Bladder microvascular endothelial cell (primary cell): ENCODE measurements around the gene TBL3. TPM values are rescaled to one million over a fixed set of nuclear protein-coding genes. Genes with fewer than 3 reads are reported as not detected.

Source experiments
- total RNA-seq: library from RNA; depleted of rRNA; stranded (reverse); fragments of >200 nt; gene quantifications from 2 replicates; pipeline ENCODE4 v1.2.3, GENCODE V29; 2014

TBL3 gene
- total RNA-seq, result 33.7 and 61.0 TPM in 2 replicates

GRCh38 chr16:1971796-1972489, at the start of gene TBL3:
Gene TBL3, plus strand, starts transcription at chr16:1972053. Its CDS starts 112 bp downstream, at chr16:1972165.

GRCh38 chr16:1942810-1943726, 28.8 kb upstream of the TBL3 start, which contains the start of gene MSRB1:
Gene MSRB1, minus strand, starts transcription at chr16:1943199. Its CDS starts 43 bp downstream, at chr16:1943156.

GRCh38 chr16:1959269-1960039, 12.4 kb upstream of the TBL3 start, which contains the start of gene NDUFB10:
Gene NDUFB10, plus strand, starts transcription at chr16:1959538. Its CDS starts 87 bp downstream, at chr16:1959625.

GRCh38 chr16:1964506-1965395, 7.1 kb upstream of the TBL3 start, which contains the start of gene RPS2:
Gene RPS2, minus strand, starts transcription at chr16:1964826. Its CDS starts 201 bp downstream, at chr16:1964625.

GRCh38 chr16:1966460-1966859, 5.4 kb upstream of the TBL3 start, which contains the start of gene RNF151:
Gene RNF151, plus strand, starts transcription at chr16:1966856. Its CDS starts 26 bp downstream, at chr16:1966882.

GRCh38 chr16:1981398-1981836, 9.6 kb downstream of the TBL3 start, which contains the start of gene NOXO1:
Gene NOXO1, minus strand, starts transcription at chr16:1981469. Its CDS starts 290 bp downstream, at chr16:1981179.

GRCh38 chr16:1983544-1984346, 11.9 kb downstream of the TBL3 start, which contains the start of gene GFER:
Gene GFER, plus strand, starts transcription at chr16:1984193. Its CDS starts 26 bp downstream, at chr16:1984219.

GRCh38 chr16:1989209-1990100, 17.6 kb downstream of the TBL3 start, which contains the start of gene SYNGR3:
Gene SYNGR3, plus strand, starts transcription at chr16:1989970. Its CDS starts 133 bp downstream, at chr16:1990103.

GRCh38 chr16:2009791-2010510, 38.1 kb downstream of the TBL3 start, which contains the start of gene ZNF598:
Gene ZNF598, minus strand, starts transcription at chr16:2009821.

GRCh38 chr16:2019518-2019920, 47.7 kb downstream of the TBL3 start, which contains the start of gene NPW:
Gene NPW, plus strand, starts transcription at chr16:2019785.

GRCh38 chr16:2026461-2027023, 54.7 kb downstream of the TBL3 start, which contains the start of gene NHERF2:
Gene NHERF2, plus strand, starts transcription at chr16:2026902. Its CDS starts 104 bp downstream, at chr16:2027006.

Other genes starting within 250 kb of the TBL3 start
- gene NME3, start 200.5 kb upstream of the TBL3 start, total RNA-seq, result 39.3 and 51.6 TPM in 2 replicates
- 3.7 and 9.2 TPM in 2 replicates for gene EME2, start 199.2 kb upstream of the TBL3 start, total RNA-seq
- 68.8 and 72.9 TPM in 2 replicates for gene MRPS34, start 198.9 kb upstream of the TBL3 start, total RNA-seq
- 45.2 and 60.4 TPM in 2 replicates for gene SPSB3, start 189.5 kb upstream of the TBL3 start, total RNA-seq
- 67.3 and 75.4 TPM in 2 replicates for gene NUBP2, start 189.1 kb upstream of the TBL3 start, total RNA-seq
- gene IGFALS, start 178.3 kb upstream of the TBL3 start, total RNA-seq, result under 0.01 TPM in 1 of 2 replicates, not detected in the other
- 70.3 and 94.3 TPM in 2 replicates for gene HAGH, start 145.2 kb upstream of the TBL3 start, total RNA-seq
- gene FAHD1, start 144.8 kb upstream of the TBL3 start, total RNA-seq, result 70.3 and 124 TPM in 2 replicates
- not detected in 2 replicates for gene MEIOB, start 99.9 kb upstream of the TBL3 start, total RNA-seq
- not detected in 2 replicates for gene HS3ST6, start 53.6 kb upstream of the TBL3 start, total RNA-seq
- 6.5 and 8.7 TPM in 2 replicates for gene MSRB1, start 28.9 kb upstream of the TBL3 start, total RNA-seq
- not detected in 2 replicates for gene RPL3L, start 17.4 kb upstream of the TBL3 start, total RNA-seq
- gene NDUFB10, start 12.5 kb upstream of the TBL3 start, total RNA-seq, result 133 and 143 TPM in 2 replicates
- 1,957 and 2,987 TPM in 2 replicates for gene RPS2, start 7.2 kb upstream of the TBL3 start, total RNA-seq
- gene RNF151, start 5.2 kb upstream of the TBL3 start, total RNA-seq, result not detected in 2 replicates
- 0.13 and 0.16 TPM in 2 replicates for gene NOXO1, start 9.4 kb downstream of the TBL3 start, total RNA-seq
- 11.1 and 12.3 TPM in 2 replicates for gene GFER, start 12.1 kb downstream of the TBL3 start, total RNA-seq
- 0.65 and 2.8 TPM in 2 replicates for gene SYNGR3, start 17.9 kb downstream of the TBL3 start, total RNA-seq
- gene ZNF598, start 37.8 kb downstream of the TBL3 start, total RNA-seq, result 11.2 and 24.5 TPM in 2 replicates
- 0.16 TPM in 1 of 2 replicates, not detected in the other for gene NPW, start 47.7 kb downstream of the TBL3 start, total RNA-seq
- 52.4 and 55.7 TPM in 2 replicates for gene NHERF2, start 54.8 kb downstream of the TBL3 start, total RNA-seq
- gene NTHL1, start 75.8 kb downstream of the TBL3 start, total RNA-seq, result 23.5 and 61.5 TPM in 2 replicates
- gene TSC2, start 75.9 kb downstream of the TBL3 start, total RNA-seq, result 32.4 and 79.5 TPM in 2 replicates
- gene PKD1, start 163.8 kb downstream of the TBL3 start, total RNA-seq, result 36.4 and 82.1 TPM in 2 replicates
- 0.49 and 0.88 TPM in 2 replicates for gene RAB26, start 176.6 kb downstream of the TBL3 start, total RNA-seq
- gene TRAF7, start 183.7 kb downstream of the TBL3 start, total RNA-seq, result 59.9 and 113 TPM in 2 replicates
- gene CASKIN1, start 224.6 kb downstream of the TBL3 start, total RNA-seq, result 0.50 TPM in 1 of 2 replicates, not detected in the other
- gene MLST8, start 233.4 kb downstream of the TBL3 start, total RNA-seq, result 10.5 and 12.0 TPM in 2 replicates
- gene BRICD5, start 238.8 kb downstream of the TBL3 start, total RNA-seq, result 2.1 and 5.0 TPM in 2 replicates
- gene PGP, start 242.8 kb downstream of the TBL3 start, total RNA-seq, result 10.7 and 14.7 TPM in 2 replicates